Measurements from ENCODE around the gene PBX1. TPM values are rescaled to one million over a fixed set of nuclear protein-coding genes. Genes with fewer than 3 reads are reported as not detected.

PBX1 gene
- total RNA-seq, 2 donors from 2014 or later, result 50.5 to 53.1 TPM

GRCh38 chr1:164609089-164609488 is 50.1 kb downstream of the PBX1 start:
- TF ChIP-seq CTCF (IDR thresholded peaks at IDR 0.05), result no peak
- no peak for ATAC-seq (ENCODE audit: insufficient number of reproducible peaks, low FRiP score, low read depth)
- Histone ChIP-seq H3K4me1 (ENCODE audit: control insufficient read depth in 1 of 2, low read depth in 2 of 2) (peaks cover 20 to 70% of the 10 kb centered on the region in 2 donors), H3K27ac (peak overlapping the region; percentile 23 to 76), H3K36me3 (no peaks in the 10 kb centered on the region), H3K9me3 (no peaks in the 10 kb centered on the region), H3K4me3 (no peak overlapping the region), H3K27me3 (replicated peaks; ENCODE audit: insufficient read depth) (no peaks in the 10 kb centered on the region)
- no peak for DNase-seq (ENCODE audit: low spot score)

GRCh38 chr1:164610538-164611222 is 51.7 kb downstream of the PBX1 start:
- Histone ChIP-seq H3K9me3 (no peaks in the 10 kb centered on the region), H3K36me3 (no peaks in the 10 kb centered on the region), H3K27me3 (replicated peaks; ENCODE audit: insufficient read depth) (no peaks in the 10 kb centered on the region), H3K4me1 (ENCODE audit: control insufficient read depth in 1 of 2, low read depth in 2 of 2) (peaks cover 23 to 78% of the 10 kb centered on the region in 2 donors), H3K4me3 (peak overlapping the region; percentile 34), H3K27ac (peak overlapping the region; percentile 76 to 77)
- no peak for DNase-seq (ENCODE audit: low spot score)
- no peak for ATAC-seq (ENCODE audit: insufficient number of reproducible peaks, low FRiP score, low read depth)
- TF ChIP-seq CTCF (IDR thresholded peaks at IDR 0.05), result no peak

- Histone ChIP-seq H3K27ac (peak overlapping the region; percentile 76 to 77), H3K27me3 (replicated peaks; ENCODE audit: insufficient read depth) (no peaks in the 10 kb centered on the region), H3K4me1 (ENCODE audit: control insufficient read depth in 1 of 2, low read depth in 2 of 2) (peaks cover 23 to 90% of the 10 kb centered on the region in 2 donors), H3K4me3 (peak overlapping the region; percentile 62), H3K9me3 (no peaks in the 10 kb centered on the region), H3K36me3 (no peaks in the 10 kb centered on the region)
- peak; percentile 68 for ATAC-seq (ENCODE audit: insufficient number of reproducible peaks, low FRiP score, low read depth)
- no peak for DNase-seq (ENCODE audit: low spot score)
- TF ChIP-seq CTCF (IDR thresholded peaks at IDR 0.05), result no peak
Measured at GRCh38 chr1:164611754-164612642, 53.0 kb downstream of the PBX1 start.

- DNase-seq (ENCODE audit: low spot score) (no peak), ATAC-seq (ENCODE audit: insufficient number of reproducible peaks, low FRiP score, low read depth) (no peak)
- no peaks in the 10 kb centered on the region for H3K36me3 ChIP-seq
- no peak for TF ChIP-seq CTCF (IDR thresholded peaks at IDR 0.05)
- H3K27me3 ChIP-seq (replicated peaks; ENCODE audit: insufficient read depth), result no peaks in the 10 kb centered on the region
- H3K4me1 ChIP-seq (ENCODE audit: control insufficient read depth in 1 of 2, low read depth in 2 of 2), result peaks cover 23 to 87% of the 10 kb centered on the region in 2 donors
- H3K4me3 ChIP-seq, result no peak overlapping the region
- H3K9me3 ChIP-seq, result no peaks in the 10 kb centered on the region
- H3K27ac ChIP-seq, result peak overlapping the region; percentile 31 to 77
Measured at GRCh38 chr1:164613176-164613575, 54.2 kb downstream of the PBX1 start.

- Histone ChIP-seq H3K4me3 (no peak overlapping the region), H3K27me3 (replicated peaks; ENCODE audit: insufficient read depth) (no peaks in the 10 kb centered on the region), H3K4me1 (ENCODE audit: control insufficient read depth in 1 of 2, low read depth in 2 of 2) (peaks cover 13 to 76% of the 10 kb centered on the region in 2 donors), H3K9me3 (no peaks in the 10 kb centered on the region), H3K27ac (peak overlapping the region; percentile 4 to 31), H3K36me3 (no peaks in the 10 kb centered on the region)
- DNase-seq (ENCODE audit: low spot score), result no peak
- TF ChIP-seq CTCF (IDR thresholded peaks at IDR 0.05), result no peak
- no peak for ATAC-seq (ENCODE audit: insufficient number of reproducible peaks, low FRiP score, low read depth)
Measured at GRCh38 chr1:164614316-164614715, 55.3 kb downstream of the PBX1 start.
